Sigmoid colon (tissue), 4 donors: ENCODE data around the gene JAG2.

ENCODE experiments used
- CTCF ChIP-seq, 4 experiments: fragments of 450-650 bp in 3 of 4; fragments of 200-600 bp in 1 of 4; IDR thresholded peaks; one replicate each; pipeline ENCODE4 v1.5.1; 2016 to 2019; ENCODE audit warnings: antibody characterized with exemption in 4 of 4, mild to moderate bottlenecking in 3 of 4, moderate library complexity in 2 of 4
- EP300 ChIP-seq, 4 donors: sonication (generic); formaldehyde crosslinking; IDR thresholded peaks; one replicate each; pipeline ENCODE4 v1.6.1; 2017; ENCODE audit warnings: antibody characterized with exemption in 4 of 4
- POLR2AphosphoS5 ChIP-seq, 4 donors: sonication (generic); formaldehyde crosslinking; IDR thresholded peaks; one replicate each; pipeline ENCODE4 v1.6.1; 2017; ENCODE audit warnings: antibody characterized with exemption in 4 of 4

- no peak for TF ChIP-seq CTCF (IDR thresholded peaks at IDR 0.05)
- TF ChIP-seq POLR2AphosphoS5 (IDR thresholded peaks at IDR 0.05) = no peak
- no peak for TF ChIP-seq EP300 (IDR thresholded peaks at IDR 0.05)
Measured at GRCh38 chr14:105098316-105098715, 70.3 kb downstream of the JAG2 start.
